HCT116 (cell line): Measurements from ENCODE around the gene SLC25A43. TPM values are rescaled to one million over a fixed set of nuclear protein-coding genes. Genes with fewer than 3 reads are reported as not detected.

Source experiments
- ATAC-seq: fragments of 200-7000 bp; cut with Tn5 transposase; 2 replicates; pipeline ENCODE4 v1.9.1; 2020; ENCODE audit warnings: mild to moderate bottlenecking, moderate library complexity
- BruUV-seq: library from RNA; stranded (reverse); fragments of 400-500 nt; replicated peaks from 2 replicates; lab custom pipeline; 2021; lab: Mats Ljungman, UMichigan
- CTCF ChIA-PET: fragments of 300-600 bp; sonication (Branson Sonifier 250); formaldehyde crosslinking; loops from one replicate; lab custom pipeline; 2021; ENCODE audit warnings: antibody characterized with exemption; lab: Charles Lee
- POLR2A ChIA-PET: fragments of 300-600, 350-600 bp; sonication (Branson Sonifier 250); formaldehyde crosslinking; loops from one replicate; lab custom pipeline; 2021; ENCODE audit warnings: antibody characterized with exemption; lab: Charles Lee
- RAD21 ChIA-PET, 2 experiments: fragments of 300-600 bp; sonication (Branson Sonifier 250); formaldehyde crosslinking; loops; one replicate each; lab custom pipeline; 2023; ENCODE audit warnings: low total read pairs in 2 of 2; ENCODE audit not compliant: uncharacterized antibody in 2 of 2, unreplicated experiment in 2 of 2, low non-redundant PET in 1 of 2; lab: Charles Lee
- DNase-seq: peaks from one replicate; pipeline ENCODE4 v3.0.0-alpha.2; 2010; ENCODE audit warnings: low read depth, low spot score
- H2AFZ ChIP-seq: fragments of 200-600 bp; shearing (Covaris generic), sonication (generic); 2 replicates; pipeline ENCODE4 v1.6.1; 2017; ENCODE audit warnings: low read depth, mixed run types, mixed read lengths, antibody characterized with exemption, low read length; ENCODE audit not compliant: poor library complexity, severe bottlenecking
- H3K27ac ChIP-seq: 2 replicates; pipeline ENCODE4 v1.5.1; 2012; ENCODE audit warnings: low read depth, low read length
- H3K27me3 ChIP-seq: fragments of 200-600 bp; sonication (generic); 2 replicates; pipeline ENCODE4 v1.6.1; 2016; ENCODE audit warnings: mixed run types, low read length, mixed read lengths; ENCODE audit not compliant: insufficient read depth
- H3K36me3 ChIP-seq, 2 experiments: fragments of 200-500 bp in 1 of 2; fragments of 200-600 bp in 1 of 2; sonication (Bioruptor generic) in 1 of 2; sonication (generic) in 1 of 2; 2 replicates each; pipeline versions ENCODE4 v1.5.1 to v1.6.1; 2014 to 2016; ENCODE audit warnings: low read length in 2 of 2, inconsistent platforms in 1 of 2, mixed read lengths in 1 of 2, mixed run types in 1 of 2; ENCODE audit not compliant: insufficient read depth in 2 of 2, control insufficient read depth in 1 of 2
- H3K4me1 ChIP-seq, 2 experiments: fragments of 200-600 bp in 1 of 2; sonication (generic) in 1 of 2; 2 replicates each; pipeline versions ENCODE4 v1.5.1 to v1.6.1; 2012 to 2017; ENCODE audit warnings: low read length in 2 of 2, inconsistent platforms in 1 of 2, mild to moderate bottlenecking in 1 of 2, mixed read lengths in 1 of 2, mixed run types in 1 of 2, moderate library complexity in 1 of 2; ENCODE audit not compliant: insufficient read depth in 2 of 2, control insufficient read depth in 1 of 2
- H3K4me2 ChIP-seq: fragments of 200-600 bp; sonication (generic); 2 replicates; pipeline ENCODE4 v1.6.1; 2017; ENCODE audit warnings: mixed run types, low read length, mixed read lengths
- H3K4me3 ChIP-seq, 2 experiments: fragments of 200-600 bp in 1 of 2; sonication (generic) in 1 of 2; replicated peaks in 1 of 2; 2 replicates each; pipeline ENCODE4 v1.5.1; 2011 to 2016; ENCODE audit warnings: low read length in 2 of 2, control low read depth in 1 of 2, low read depth in 1 of 2, mild to moderate bottlenecking in 1 of 2, mixed read lengths in 1 of 2, mixed run types in 1 of 2
- H3K79me2 ChIP-seq: fragments of 200-600 bp; sonication (generic); 2 replicates; pipeline ENCODE4 v1.6.1; 2017; ENCODE audit warnings: mild to moderate bottlenecking, mixed run types, low read length, moderate library complexity, mixed read lengths; ENCODE audit not compliant: insufficient read depth
- H3K9ac ChIP-seq: fragments of 200-600 bp; sonication (generic); 2 replicates; pipeline ENCODE4 v1.6.1; 2016; ENCODE audit warnings: low read length, mixed read lengths
- H3K9me2 ChIP-seq: fragments of 200-600 bp; sonication (generic), shearing (Covaris generic); 2 replicates; pipeline ENCODE4 v1.6.1; 2017; ENCODE audit warnings: mixed run types, mild to moderate bottlenecking, moderate library complexity; ENCODE audit not compliant: insufficient read depth
- H3K9me3 ChIP-seq, 2 experiments: fragments of 200-500 bp in 1 of 2; fragments of 200-600 bp in 1 of 2; sonication (Bioruptor generic) in 1 of 2; sonication (generic) in 1 of 2; 2 replicates each; pipeline ENCODE4 v1.6.1; 2014 to 2017; ENCODE audit warnings: low read length in 2 of 2, mixed read lengths in 2 of 2, inconsistent platforms in 1 of 2, low read depth in 1 of 2, mild to moderate bottlenecking in 1 of 2, mixed run types in 1 of 2, moderate library complexity in 1 of 2; ENCODE audit not compliant: control insufficient read depth in 1 of 2, insufficient read depth in 1 of 2
- H4K20me1 ChIP-seq: fragments of 200-600 bp; sonication (generic), shearing (Covaris generic); 2 replicates; pipeline ENCODE4 v1.6.1; 2017; ENCODE audit warnings: mixed run types, mild to moderate bottlenecking, moderate library complexity; ENCODE audit not compliant: insufficient read depth
- CBX3 ChIP-seq: IDR thresholded peaks from 2 replicates; pipeline ENCODE4 v1.6.1; 2012; ENCODE audit warnings: low read depth
- EGR1 ChIP-seq: IDR thresholded peaks from 2 replicates; pipeline ENCODE4 v1.6.1; 2012; ENCODE audit warnings: low read depth
- ELF1 ChIP-seq: IDR thresholded peaks from 2 replicates; pipeline ENCODE4 v1.6.1; 2012; ENCODE audit warnings: low read depth, borderline replicate concordance
- EZH2 ChIP-seq: fragments of 200-600 bp; sonication (generic); IDR thresholded peaks from 2 replicates; pipeline ENCODE4 v1.6.1; 2017; ENCODE audit warnings: antibody characterized with exemption, mixed run types
- EZH2phosphoT487 ChIP-seq: fragments of 200-600 bp; IDR thresholded peaks from 2 replicates; pipeline ENCODE4 v1.6.1; 2018; ENCODE audit warnings: antibody characterized with exemption, borderline replicate concordance
- FOSL1 ChIP-seq: IDR thresholded peaks from 2 replicates; pipeline ENCODE4 v1.6.1; 2012; ENCODE audit warnings: low read depth
- JUND ChIP-seq: IDR thresholded peaks from 2 replicates; pipeline ENCODE4 v1.6.1; 2012
- POLR2A ChIP-seq: IDR thresholded peaks from 2 replicates; pipeline ENCODE4 v1.7.0; 2011; ENCODE audit warnings: borderline replicate concordance; ENCODE audit not compliant: insufficient read depth, insufficient read length; ENCODE audit errors: extremely low read depth
- POLR2AphosphoS5 ChIP-seq: IDR thresholded peaks from 2 replicates; pipeline ENCODE4 v1.6.1; 2011; ENCODE audit warnings: mild to moderate bottlenecking, low read depth, low read length, moderate library complexity
- RAD21 ChIP-seq: IDR thresholded peaks from 2 replicates; pipeline ENCODE4 v1.6.1; 2012; ENCODE audit warnings: low read depth, mild to moderate bottlenecking
- SIN3A ChIP-seq: IDR thresholded peaks from 2 replicates; pipeline ENCODE4 v1.6.1; 2012; ENCODE audit warnings: low read depth
- SP1 ChIP-seq: IDR thresholded peaks from 2 replicates; pipeline ENCODE4 v1.6.1; 2012; ENCODE audit warnings: low read depth
- TCF7L2 ChIP-seq: IDR thresholded peaks from 2 replicates; pipeline ENCODE4 v1.7.0; 2011; ENCODE audit warnings: borderline replicate concordance, inconsistent platforms; ENCODE audit not compliant: insufficient read depth, insufficient read length; ENCODE audit errors: extremely low read depth
- YY1 ChIP-seq: IDR thresholded peaks from 2 replicates; pipeline ENCODE4 v1.6.1; 2011; ENCODE audit warnings: low read length, low read depth, moderate library complexity, mild to moderate bottlenecking; ENCODE audit not compliant: insufficient replicate concordance; ENCODE audit errors: extremely low read depth
- ZFX ChIP-seq: fragments of 450-650 bp; IDR thresholded peaks from 2 replicates; pipeline ENCODE4 v1.6.1; 2017
- intact Hi-C: fragments of 100-400 bp; cut with micrococcal nuclease; formaldehyde crosslinking; loops from 2 replicates; pipeline ENCODE4 v1.10.0; 2022
- total RNA-seq: library from RNA; stranded (reverse); gene quantifications from one replicate; pipeline ENCODE4 v1.2.1, GENCODE V29; 2021; ENCODE audit not compliant: unreplicated experiment
- TF ChIP-seq, protein P1 (sequence below): IDR thresholded peaks from 2 replicates; pipeline ENCODE4 v1.6.1; 2012
- TF ChIP-seq, protein P2 (sequence below), 3 experiments: fragments of 200-600 bp in 1 of 3; sonication (generic) in 1 of 3; IDR thresholded peaks in 2 of 3; conservative IDR thresholded peaks in 1 of 3; 2 replicates each; pipeline ENCODE4 v1.5.1; 2012 to 2017; ENCODE audit warnings: low read depth in 2 of 3, low read length in 2 of 3, antibody characterized with exemption in 1 of 3, borderline replicate concordance in 1 of 3, control low read depth in 1 of 3, mild to moderate bottlenecking in 1 of 3, mixed read lengths in 1 of 3, mixed run types in 1 of 3, moderate library complexity in 1 of 3; ENCODE audit not compliant: insufficient read depth in 1 of 3
- TF ChIP-seq, protein P3 (sequence below): IDR thresholded peaks from 2 replicates; pipeline ENCODE4 v1.6.1; 2012; ENCODE audit warnings: low read depth
- TF ChIP-seq, protein P4 (sequence below): IDR thresholded peaks from 2 replicates; pipeline ENCODE4 v1.6.1; 2011; ENCODE audit warnings: mild to moderate bottlenecking, low read length, moderate library complexity; ENCODE audit not compliant: insufficient replicate concordance; ENCODE audit errors: extremely low read depth
- TF ChIP-seq, protein P5 (sequence below): IDR thresholded peaks from 2 replicates; pipeline ENCODE4 v1.6.1; 2012

The SLC25A43 gene
- total RNA-seq, 1 experiment from 2014 or later, result 14.1 TPM

DNA sequence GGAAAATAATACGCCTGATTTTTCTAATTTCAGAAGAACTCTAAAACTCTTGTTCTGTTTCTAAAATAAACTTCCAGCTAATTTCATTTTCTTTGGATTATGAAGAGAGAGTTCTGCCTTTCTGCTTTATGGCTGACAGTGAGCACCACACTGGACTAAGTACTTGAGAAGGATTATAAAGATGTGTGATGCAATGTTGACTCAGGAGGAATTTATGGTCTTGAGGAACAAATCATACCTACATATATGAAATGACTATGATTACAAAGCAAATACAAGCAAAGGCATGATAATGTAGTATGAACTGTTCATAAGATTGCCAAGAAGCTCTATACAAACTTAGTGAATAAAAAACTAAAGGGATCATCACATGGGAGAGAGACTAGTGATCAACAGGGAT is 56.1 kb downstream of the SLC25A43 start:
- Histone ChIP-seq H2AFZ (no peak overlapping the region), H3K36me3 (no peaks in the 10 kb centered on the region), H3K9me3 (no peaks in the 10 kb centered on the region), H3K9me2 (no peaks in the 10 kb centered on the region), H4K20me1 (no peaks in the 10 kb centered on the region), H3K9ac (no peak overlapping the region), H3K27me3 (no peaks in the 10 kb centered on the region), H3K27ac (no peak overlapping the region), H3K79me2 (no peaks in the 10 kb centered on the region), H3K4me3 (no peak overlapping the region), H3K4me2 (no peak overlapping the region), H3K4me1 (no peaks in the 10 kb centered on the region)
- no peak for TF ChIP-seq SP1
- TF ChIP-seq, protein P1, sequence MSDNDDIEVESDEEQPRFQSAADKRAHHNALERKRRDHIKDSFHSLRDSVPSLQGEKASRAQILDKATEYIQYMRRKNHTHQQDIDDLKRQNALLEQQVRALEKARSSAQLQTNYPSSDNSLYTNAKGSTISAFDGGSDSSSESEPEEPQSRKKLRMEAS, result no peak
- TF ChIP-seq EGR1, result no peak
- TF ChIP-seq YY1, result no peak
- TF ChIP-seq RAD21, result no peak
- TF ChIP-seq, protein P2, sequence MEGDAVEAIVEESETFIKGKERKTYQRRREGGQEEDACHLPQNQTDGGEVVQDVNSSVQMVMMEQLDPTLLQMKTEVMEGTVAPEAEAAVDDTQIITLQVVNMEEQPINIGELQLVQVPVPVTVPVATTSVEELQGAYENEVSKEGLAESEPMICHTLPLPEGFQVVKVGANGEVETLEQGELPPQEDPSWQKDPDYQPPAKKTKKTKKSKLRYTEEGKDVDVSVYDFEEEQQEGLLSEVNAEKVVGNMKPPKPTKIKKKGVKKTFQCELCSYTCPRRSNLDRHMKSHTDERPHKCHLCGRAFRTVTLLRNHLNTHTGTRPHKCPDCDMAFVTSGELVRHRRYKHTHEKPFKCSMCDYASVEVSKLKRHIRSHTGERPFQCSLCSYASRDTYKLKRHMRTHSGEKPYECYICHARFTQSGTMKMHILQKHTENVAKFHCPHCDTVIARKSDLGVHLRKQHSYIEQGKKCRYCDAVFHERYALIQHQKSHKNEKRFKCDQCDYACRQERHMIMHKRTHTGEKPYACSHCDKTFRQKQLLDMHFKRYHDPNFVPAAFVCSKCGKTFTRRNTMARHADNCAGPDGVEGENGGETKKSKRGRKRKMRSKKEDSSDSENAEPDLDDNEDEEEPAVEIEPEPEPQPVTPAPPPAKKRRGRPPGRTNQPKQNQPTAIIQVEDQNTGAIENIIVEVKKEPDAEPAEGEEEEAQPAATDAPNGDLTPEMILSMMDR (IDR thresholded peaks at IDR 0.05 in 2 of 3, conservative IDR thresholded peaks at IDR 0.05 in 1 of 3; ENCODE audit: borderline replicate concordance in 1 of 3, insufficient read depth in 1 of 3, low read depth in 2 of 3, low read length in 2 of 3), result no peak
- no peak; the same call in 1 of the 2 replicates for TF ChIP-seq FOSL1
- TF ChIP-seq EZH2, result no peak
- no peak for TF ChIP-seq ZFX
- no peak for TF ChIP-seq EZH2phosphoT487
- no peak for TF ChIP-seq ELF1
- TF ChIP-seq, protein P3, sequence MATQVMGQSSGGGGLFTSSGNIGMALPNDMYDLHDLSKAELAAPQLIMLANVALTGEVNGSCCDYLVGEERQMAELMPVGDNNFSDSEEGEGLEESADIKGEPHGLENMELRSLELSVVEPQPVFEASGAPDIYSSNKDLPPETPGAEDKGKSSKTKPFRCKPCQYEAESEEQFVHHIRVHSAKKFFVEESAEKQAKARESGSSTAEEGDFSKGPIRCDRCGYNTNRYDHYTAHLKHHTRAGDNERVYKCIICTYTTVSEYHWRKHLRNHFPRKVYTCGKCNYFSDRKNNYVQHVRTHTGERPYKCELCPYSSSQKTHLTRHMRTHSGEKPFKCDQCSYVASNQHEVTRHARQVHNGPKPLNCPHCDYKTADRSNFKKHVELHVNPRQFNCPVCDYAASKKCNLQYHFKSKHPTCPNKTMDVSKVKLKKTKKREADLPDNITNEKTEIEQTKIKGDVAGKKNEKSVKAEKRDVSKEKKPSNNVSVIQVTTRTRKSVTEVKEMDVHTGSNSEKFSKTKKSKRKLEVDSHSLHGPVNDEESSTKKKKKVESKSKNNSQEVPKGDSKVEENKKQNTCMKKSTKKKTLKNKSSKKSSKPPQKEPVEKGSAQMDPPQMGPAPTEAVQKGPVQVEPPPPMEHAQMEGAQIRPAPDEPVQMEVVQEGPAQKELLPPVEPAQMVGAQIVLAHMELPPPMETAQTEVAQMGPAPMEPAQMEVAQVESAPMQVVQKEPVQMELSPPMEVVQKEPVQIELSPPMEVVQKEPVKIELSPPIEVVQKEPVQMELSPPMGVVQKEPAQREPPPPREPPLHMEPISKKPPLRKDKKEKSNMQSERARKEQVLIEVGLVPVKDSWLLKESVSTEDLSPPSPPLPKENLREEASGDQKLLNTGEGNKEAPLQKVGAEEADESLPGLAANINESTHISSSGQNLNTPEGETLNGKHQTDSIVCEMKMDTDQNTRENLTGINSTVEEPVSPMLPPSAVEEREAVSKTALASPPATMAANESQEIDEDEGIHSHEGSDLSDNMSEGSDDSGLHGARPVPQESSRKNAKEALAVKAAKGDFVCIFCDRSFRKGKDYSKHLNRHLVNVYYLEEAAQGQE, result no peak
- no peak for TF ChIP-seq TCF7L2
- TF ChIP-seq, protein P4, sequence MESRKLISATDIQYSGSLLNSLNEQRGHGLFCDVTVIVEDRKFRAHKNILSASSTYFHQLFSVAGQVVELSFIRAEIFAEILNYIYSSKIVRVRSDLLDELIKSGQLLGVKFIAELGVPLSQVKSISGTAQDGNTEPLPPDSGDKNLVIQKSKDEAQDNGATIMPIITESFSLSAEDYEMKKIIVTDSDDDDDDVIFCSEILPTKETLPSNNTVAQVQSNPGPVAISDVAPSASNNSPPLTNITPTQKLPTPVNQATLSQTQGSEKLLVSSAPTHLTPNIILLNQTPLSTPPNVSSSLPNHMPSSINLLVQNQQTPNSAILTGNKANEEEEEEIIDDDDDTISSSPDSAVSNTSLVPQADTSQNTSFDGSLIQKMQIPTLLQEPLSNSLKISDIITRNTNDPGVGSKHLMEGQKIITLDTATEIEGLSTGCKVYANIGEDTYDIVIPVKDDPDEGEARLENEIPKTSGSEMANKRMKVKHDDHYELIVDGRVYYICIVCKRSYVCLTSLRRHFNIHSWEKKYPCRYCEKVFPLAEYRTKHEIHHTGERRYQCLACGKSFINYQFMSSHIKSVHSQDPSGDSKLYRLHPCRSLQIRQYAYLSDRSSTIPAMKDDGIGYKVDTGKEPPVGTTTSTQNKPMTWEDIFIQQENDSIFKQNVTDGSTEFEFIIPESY, result no peak
- TF ChIP-seq SIN3A, result no peak
- TF ChIP-seq POLR2AphosphoS5, result no peak
- no peak for TF ChIP-seq POLR2A
- TF ChIP-seq CBX3, result no peak
- TF ChIP-seq JUND, result no peak
- TF ChIP-seq, protein P5, sequence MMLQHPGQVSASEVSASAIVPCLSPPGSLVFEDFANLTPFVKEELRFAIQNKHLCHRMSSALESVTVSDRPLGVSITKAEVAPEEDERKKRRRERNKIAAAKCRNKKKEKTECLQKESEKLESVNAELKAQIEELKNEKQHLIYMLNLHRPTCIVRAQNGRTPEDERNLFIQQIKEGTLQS, result no peak
- no peak for DNase-seq
- ChIA-PET RAD21 (no interaction called here), CTCF (no interaction called here), POLR2A (interaction anchor here (0.7 kb wide), 1 partner anchor 142 kb away, joined by 3 read pairs; no protein-coding TSS in a partner anchor)
- intact Hi-C loops, result no loop called here
- BruUV-seq, result no TSS peak
- ATAC-seq, result no peak
